ENCODE data around the gene DHX29.
A peak's percentile ranks its signal among the peaks of the same experiment; 100 is the strongest.

The DHX29 gene

DNA sequence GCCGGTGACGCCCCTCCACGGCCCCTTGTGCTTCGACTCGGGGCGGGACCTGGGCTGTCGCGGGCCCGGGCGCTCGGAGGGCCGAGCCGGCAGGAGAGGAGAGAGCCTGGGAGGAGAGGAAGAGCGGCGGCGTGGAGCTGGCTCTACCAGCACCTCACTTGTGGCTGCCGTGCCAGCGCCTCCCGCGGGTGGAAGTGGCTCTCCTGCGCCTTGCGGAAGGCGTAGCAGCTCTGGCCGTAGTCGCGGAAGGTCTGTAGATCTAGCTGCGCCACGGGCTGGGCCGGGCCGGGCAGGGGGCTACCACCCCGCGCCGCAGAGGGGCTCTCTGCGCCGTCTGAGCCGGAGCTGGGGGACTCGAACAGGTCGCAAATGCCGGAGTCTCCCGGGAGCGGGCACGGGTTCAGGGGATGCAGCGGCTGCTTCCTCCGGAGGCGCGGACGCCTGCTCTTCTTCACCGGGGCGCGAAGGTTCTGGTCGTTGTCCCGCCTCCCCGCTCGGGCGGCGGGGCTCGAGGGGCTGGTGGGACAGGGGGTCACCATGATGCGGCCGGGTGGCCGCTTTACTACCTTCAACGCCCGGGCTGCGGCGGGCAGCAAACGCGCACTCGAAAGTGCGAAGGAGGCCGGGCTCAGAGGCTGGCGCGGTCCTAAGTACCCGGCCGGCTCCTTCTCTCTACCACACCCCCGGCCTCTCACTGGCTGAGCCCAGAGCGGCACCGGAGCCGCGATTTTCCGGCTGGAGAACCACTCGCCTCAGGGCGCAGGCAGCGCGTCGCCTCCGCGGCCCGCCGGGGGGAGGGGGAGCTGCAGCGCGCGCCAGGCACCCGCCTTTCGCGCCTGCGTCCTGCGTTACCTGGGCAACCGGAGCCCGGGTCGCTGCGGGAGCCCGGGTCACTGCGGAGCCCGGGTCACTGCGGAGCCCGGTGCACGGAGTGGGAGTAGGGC, 74.2 kb downstream of the DHX29 start, which contains the start of gene CCNO:
CCNO (minus strand) TSS at position 624 of the 944 bp plus-strand sequence; CDS start at position 539, 85 bp downstream.
- ChIA-PET CTCF (interaction anchor here (0.6 to 5.9 kb wide), 4 partner anchors 8 to 458 kb away, joined by 4 to 24 read pairs (median 4); no protein-coding TSS in a partner anchor), POLR2A (interaction anchor here (0.7 to 5.3 kb wide), 5 partner anchors 12 to 343 kb away, joined by 3 to 38 read pairs (median 4); partner anchors contain the start of genes DHX29 and MTREX)
- Histone ChIP-seq H3K9me3 (ENCODE audit: control insufficient read depth, insufficient read depth, low read depth, low read length) (no peaks in the 10 kb centered on the region), H3K36me3 (ENCODE audit: control insufficient read depth in 2 of 2, insufficient read depth in 1 of 2, low read length in 2 of 2) (no peaks in the 10 kb centered on the region), H3K4me1 (ENCODE audit: control insufficient read depth, insufficient read depth, low read length) (no peaks in the 10 kb centered on the region), H3K27ac (ENCODE audit: extremely low read depth, low read depth, low read length) (peak within 1 kb of the TSS; percentile 73; the same call in 1 of the 2 replicates), H3K4me3 (ENCODE audit: low read depth, low read length) (peak within 1 kb of the TSS; percentile 49)
- TF ChIP-seq, protein P1, sequence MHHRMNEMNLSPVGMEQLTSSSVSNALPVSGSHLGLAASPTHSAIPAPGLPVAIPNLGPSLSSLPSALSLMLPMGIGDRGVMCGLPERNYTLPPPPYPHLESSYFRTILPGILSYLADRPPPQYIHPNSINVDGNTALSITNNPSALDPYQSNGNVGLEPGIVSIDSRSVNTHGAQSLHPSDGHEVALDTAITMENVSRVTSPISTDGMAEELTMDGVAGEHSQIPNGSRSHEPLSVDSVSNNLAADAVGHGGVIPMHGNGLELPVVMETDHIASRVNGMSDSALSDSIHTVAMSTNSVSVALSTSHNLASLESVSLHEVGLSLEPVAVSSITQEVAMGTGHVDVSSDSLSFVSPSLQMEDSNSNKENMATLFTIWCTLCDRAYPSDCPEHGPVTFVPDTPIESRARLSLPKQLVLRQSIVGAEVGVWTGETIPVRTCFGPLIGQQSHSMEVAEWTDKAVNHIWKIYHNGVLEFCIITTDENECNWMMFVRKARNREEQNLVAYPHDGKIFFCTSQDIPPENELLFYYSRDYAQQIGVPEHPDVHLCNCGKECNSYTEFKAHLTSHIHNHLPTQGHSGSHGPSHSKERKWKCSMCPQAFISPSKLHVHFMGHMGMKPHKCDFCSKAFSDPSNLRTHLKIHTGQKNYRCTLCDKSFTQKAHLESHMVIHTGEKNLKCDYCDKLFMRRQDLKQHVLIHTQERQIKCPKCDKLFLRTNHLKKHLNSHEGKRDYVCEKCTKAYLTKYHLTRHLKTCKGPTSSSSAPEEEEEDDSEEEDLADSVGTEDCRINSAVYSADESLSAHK (tag by site-specific recombination; IDR thresholded peaks at IDR 0.05): no peak
- TF ChIP-seq, protein P2, sequence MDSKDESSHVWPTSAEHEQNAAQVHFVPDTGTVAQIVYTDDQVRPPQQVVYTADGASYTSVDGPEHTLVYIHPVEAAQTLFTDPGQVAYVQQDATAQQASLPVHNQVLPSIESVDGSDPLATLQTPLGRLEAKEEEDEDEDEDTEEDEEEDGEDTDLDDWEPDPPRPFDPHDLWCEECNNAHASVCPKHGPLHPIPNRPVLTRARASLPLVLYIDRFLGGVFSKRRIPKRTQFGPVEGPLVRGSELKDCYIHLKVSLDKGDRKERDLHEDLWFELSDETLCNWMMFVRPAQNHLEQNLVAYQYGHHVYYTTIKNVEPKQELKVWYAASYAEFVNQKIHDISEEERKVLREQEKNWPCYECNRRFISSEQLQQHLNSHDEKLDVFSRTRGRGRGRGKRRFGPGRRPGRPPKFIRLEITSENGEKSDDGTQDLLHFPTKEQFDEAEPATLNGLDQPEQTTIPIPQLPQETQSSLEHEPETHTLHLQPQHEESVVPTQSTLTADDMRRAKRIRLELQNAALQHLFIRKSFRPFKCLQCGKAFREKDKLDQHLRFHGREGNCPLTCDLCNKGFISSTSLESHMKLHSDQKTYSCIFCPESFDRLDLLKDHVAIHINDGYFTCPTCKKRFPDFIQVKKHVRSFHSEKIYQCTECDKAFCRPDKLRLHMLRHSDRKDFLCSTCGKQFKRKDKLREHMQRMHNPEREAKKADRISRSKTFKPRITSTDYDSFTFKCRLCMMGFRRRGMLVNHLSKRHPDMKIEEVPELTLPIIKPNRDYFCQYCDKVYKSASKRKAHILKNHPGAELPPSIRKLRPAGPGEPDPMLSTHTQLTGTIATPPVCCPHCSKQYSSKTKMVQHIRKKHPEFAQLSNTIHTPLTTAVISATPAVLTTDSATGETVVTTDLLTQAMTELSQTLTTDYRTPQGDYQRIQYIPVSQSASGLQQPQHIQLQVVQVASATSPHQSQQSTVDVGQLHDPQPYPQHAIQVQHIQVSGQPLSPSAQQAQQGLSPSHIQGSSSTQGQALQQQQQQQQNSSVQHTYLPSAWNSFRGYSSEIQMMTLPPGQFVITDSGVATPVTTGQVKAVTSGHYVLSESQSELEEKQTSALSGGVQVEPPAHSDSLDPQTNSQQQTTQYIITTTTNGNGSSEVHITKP (tag by site-specific recombination; IDR thresholded peaks at IDR 0.05): peak; percentile 77
- no peak for TF ChIP-seq ZNF658 (tag by site-specific recombination; IDR thresholded peaks at IDR 0.05)
- peak; percentile 78 for TF ChIP-seq ZNF335 (tag by site-specific recombination; conservative IDR thresholded peaks at IDR 0.05)
- no peak for TF ChIP-seq GFI1B (tag by site-specific recombination; IDR thresholded peaks at IDR 0.05)
- TF ChIP-seq ZSCAN18 (tag by site-specific recombination; IDR thresholded peaks at IDR 0.05): no peak
- TF ChIP-seq KLF1 (tag by site-specific recombination; IDR thresholded peaks at IDR 0.05): peak; percentile 71; the same call in 1 of the 2 replicates
- no peak; the same call in 1 of the 2 replicates for TF ChIP-seq ZNF121 (tag by site-specific recombination; IDR thresholded peaks at IDR 0.05)
- TF ChIP-seq ZNF169 (tag by site-specific recombination; IDR thresholded peaks at IDR 0.05): no peak
- TF ChIP-seq HOXC10 (CRISPR knock-in tag; IDR thresholded peaks at IDR 0.05): no peak
- TF ChIP-seq ZNF776 (tag by site-specific recombination; IDR thresholded peaks at IDR 0.05; ENCODE audit: borderline replicate concordance): no peak
- no peak for TF ChIP-seq ZNF621 (tag by site-specific recombination; IDR thresholded peaks at IDR 0.05)
- TF ChIP-seq GLIS2 (tag by site-specific recombination; IDR thresholded peaks at IDR 0.05): no peak; the same call in 1 of the 2 replicates
- TF ChIP-seq ZNF48 (tag by site-specific recombination; IDR thresholded peaks at IDR 0.05): no peak
- TF ChIP-seq YY1 (tag by site-specific recombination; IDR thresholded peaks at IDR 0.05): no peak
- peak; percentile 67 for TF ChIP-seq ZNF629 (tag by site-specific recombination; IDR thresholded peaks at IDR 0.05)
- no peak for TF ChIP-seq ZNF571 (tag by site-specific recombination; IDR thresholded peaks at IDR 0.05)
- TF ChIP-seq ZBTB10 (tag by site-specific recombination; IDR thresholded peaks at IDR 0.05): no peak
- no peak for TF ChIP-seq ZNF140 (tag by site-specific recombination; IDR thresholded peaks at IDR 0.05)
- TF ChIP-seq TRIM28 (IDR thresholded peaks at IDR 0.05; ENCODE audit: borderline replicate concordance, low read length): no peak
- TF ChIP-seq ZNF664 (tag by site-specific recombination; IDR thresholded peaks at IDR 0.05): no peak
- TF ChIP-seq MYNN (tag by site-specific recombination; IDR thresholded peaks at IDR 0.05; ENCODE audit: borderline replicate concordance): no peak
- TF ChIP-seq ZFP3 (tag by site-specific recombination; IDR thresholded peaks at IDR 0.05; ENCODE audit: low read depth): no peak
- TF ChIP-seq FEZF1 (tag by site-specific recombination; IDR thresholded peaks at IDR 0.05): no peak
- no peak for TF ChIP-seq ZNF514 (tag by site-specific recombination; IDR thresholded peaks at IDR 0.05)
- TF ChIP-seq INSM2 (tag by site-specific recombination; IDR thresholded peaks at IDR 0.05): no peak

Data from HEK293 (cell line).